Measurements from ENCODE around the gene CRY2. TPM values are rescaled to one million over a fixed set of nuclear protein-coding genes. Genes with fewer than 3 reads are reported as not detected.
A peak's percentile ranks its signal among the peaks of the same experiment; 100 is the strongest.

CRY2 gene
- total and polyA plus RNA-seq, 12 donors: 14.7 to 57.4 (median 28.8) TPM

DNA sequence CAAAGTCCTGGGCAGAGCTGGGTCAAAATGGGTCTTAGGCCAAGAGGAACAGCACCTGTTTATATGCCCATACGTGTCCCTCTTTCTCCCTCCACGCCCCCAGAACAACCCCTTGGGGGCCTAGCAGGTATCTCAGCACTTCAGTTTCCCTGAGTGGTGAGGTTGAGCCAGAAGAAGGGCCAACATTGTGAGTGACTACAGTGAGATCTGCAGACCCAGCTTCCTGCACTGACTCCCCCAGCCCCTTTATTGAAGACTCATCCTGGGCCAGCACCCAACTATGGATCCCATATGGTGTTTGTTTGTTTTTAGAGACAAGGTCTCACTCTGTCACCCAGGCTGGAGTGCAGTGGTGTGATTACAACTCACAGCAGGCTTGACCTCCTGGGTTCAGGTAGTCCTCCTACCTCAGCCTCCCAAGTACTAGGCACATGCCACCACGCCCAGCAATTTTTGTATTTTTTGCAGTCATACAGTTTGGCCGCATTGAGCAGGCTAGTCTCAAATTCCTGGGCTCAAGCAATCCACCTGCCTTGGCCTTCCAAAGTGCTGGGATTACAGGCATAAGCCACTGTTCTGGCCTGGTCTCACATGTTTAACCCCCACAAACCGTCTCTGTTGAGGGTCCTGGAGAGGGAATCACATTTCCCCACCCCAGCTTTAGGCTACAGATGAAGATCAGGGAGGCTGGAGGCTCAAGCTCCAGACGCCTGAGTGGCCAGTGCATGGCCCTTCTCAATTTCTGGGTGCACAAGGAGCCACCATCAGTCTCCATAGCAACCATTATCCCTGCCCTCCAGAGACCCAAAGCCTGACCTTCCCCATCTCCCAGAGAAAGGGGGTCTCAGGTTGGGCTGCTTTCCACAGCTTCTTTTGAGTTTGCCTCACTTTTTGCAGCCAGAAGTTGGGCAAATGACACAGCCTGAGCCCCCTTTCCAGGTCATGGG, 73.5 kb downstream of the CRY2 start:
- peak in 1 of 7 donors; percentile 12 for DNase-seq
- peaks cover 6 to 36% of the 10 kb centered on the region in 2 donors for H3K4me1 ChIP-seq (replicated peaks in 1 of 2)
- peaks cover 0 to 4% of the 10 kb centered on the region in 2 donors for H3K36me3 ChIP-seq (replicated peaks in 1 of 2)
- 86 to 95% (median 90%) methylated on average over 6 of the region's 6 CpGs for WGBS, 4 donors
- no peak overlapping the region for H3K4me3 ChIP-seq
- no peaks in the 10 kb centered on the region for H3K27me3 ChIP-seq
- TF ChIP-seq POLR2A (IDR thresholded peaks at IDR 0.05): no peak
- TF ChIP-seq, protein P1, sequence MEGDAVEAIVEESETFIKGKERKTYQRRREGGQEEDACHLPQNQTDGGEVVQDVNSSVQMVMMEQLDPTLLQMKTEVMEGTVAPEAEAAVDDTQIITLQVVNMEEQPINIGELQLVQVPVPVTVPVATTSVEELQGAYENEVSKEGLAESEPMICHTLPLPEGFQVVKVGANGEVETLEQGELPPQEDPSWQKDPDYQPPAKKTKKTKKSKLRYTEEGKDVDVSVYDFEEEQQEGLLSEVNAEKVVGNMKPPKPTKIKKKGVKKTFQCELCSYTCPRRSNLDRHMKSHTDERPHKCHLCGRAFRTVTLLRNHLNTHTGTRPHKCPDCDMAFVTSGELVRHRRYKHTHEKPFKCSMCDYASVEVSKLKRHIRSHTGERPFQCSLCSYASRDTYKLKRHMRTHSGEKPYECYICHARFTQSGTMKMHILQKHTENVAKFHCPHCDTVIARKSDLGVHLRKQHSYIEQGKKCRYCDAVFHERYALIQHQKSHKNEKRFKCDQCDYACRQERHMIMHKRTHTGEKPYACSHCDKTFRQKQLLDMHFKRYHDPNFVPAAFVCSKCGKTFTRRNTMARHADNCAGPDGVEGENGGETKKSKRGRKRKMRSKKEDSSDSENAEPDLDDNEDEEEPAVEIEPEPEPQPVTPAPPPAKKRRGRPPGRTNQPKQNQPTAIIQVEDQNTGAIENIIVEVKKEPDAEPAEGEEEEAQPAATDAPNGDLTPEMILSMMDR (IDR thresholded peaks at IDR 0.05): no peak
- no peaks in the 10 kb centered on the region for H3K9me3 ChIP-seq (replicated peaks in 1 of 3)
- intact Hi-C loops (cut with DNase I): no loop called here
- H3K27ac ChIP-seq: peak overlapping the region in 2 of 5 donors; percentile 63 to 70

DNA sequence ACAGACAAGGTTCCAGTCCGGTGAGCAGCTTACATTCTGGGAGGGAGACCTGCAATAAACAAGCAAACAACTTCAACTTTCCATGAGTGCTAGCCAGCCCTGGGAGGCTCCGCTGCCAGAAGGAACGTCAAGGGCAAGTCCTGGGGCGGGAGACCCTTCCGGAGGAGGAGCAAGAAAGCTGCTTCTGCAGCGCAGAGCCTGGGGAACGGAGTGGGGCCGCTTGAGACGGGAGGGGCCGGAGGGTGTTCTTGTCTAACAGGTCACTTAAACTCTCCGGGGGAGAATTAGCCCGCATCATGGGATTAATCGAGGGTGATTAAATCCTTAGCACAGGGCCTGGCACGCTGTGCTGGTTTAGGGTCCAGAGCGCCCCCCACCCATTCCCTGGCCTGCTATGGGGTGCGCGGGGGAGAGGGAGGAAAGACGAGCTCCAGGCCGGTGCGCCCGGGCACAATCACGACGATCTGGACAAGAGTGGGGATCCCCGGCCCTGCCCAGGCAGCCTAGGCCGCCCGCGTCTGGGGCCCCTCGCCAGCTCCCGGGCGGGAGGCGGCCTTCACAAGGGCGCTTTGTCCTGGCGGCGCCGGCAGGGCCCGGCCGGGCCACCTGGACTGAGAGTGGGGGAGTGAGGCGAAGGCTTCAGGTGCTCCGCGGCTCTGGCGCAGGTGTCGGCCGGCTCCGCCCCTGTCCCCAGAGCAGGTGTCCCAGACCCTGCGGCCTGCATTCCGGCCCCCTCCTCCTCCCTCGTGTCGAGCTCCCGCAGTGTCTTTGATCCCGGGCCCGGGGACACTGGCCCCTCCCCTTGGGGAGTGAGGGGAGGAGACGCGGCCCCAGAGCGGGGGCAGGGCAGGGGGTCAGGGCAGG, 74.5 kb downstream of the CRY2 start:
- Histone ChIP-seq H3K9me3 (replicated peaks in 1 of 3) (no peaks in the 10 kb centered on the region), H3K4me3 (peak overlapping the region in 2 of 4 donors; percentile 13 to 59), H3K36me3 (replicated peaks in 1 of 2) (no peaks in the 10 kb centered on the region), H3K27ac (peak overlapping the region in 2 of 5 donors; percentile 63 to 70), H3K4me1 (replicated peaks in 1 of 2) (peaks cover 6 to 27% of the 10 kb centered on the region in 2 donors), H3K27me3 (no peaks in the 10 kb centered on the region)
- peak in 6 of 7 donors; percentile 40 to 60 (median 50) for DNase-seq
- WGBS, 4 donors: 17 to 40% (median 21%) methylated on average over 5 to 54 of the region's 54 CpGs
- TF ChIP-seq, protein P1 (IDR thresholded peaks at IDR 0.05): no peak
- TF ChIP-seq POLR2A (IDR thresholded peaks at IDR 0.05): peak in 1 of 2 donors; percentile 15
- intact Hi-C loops (cut with DNase I): no loop called here

DNA sequence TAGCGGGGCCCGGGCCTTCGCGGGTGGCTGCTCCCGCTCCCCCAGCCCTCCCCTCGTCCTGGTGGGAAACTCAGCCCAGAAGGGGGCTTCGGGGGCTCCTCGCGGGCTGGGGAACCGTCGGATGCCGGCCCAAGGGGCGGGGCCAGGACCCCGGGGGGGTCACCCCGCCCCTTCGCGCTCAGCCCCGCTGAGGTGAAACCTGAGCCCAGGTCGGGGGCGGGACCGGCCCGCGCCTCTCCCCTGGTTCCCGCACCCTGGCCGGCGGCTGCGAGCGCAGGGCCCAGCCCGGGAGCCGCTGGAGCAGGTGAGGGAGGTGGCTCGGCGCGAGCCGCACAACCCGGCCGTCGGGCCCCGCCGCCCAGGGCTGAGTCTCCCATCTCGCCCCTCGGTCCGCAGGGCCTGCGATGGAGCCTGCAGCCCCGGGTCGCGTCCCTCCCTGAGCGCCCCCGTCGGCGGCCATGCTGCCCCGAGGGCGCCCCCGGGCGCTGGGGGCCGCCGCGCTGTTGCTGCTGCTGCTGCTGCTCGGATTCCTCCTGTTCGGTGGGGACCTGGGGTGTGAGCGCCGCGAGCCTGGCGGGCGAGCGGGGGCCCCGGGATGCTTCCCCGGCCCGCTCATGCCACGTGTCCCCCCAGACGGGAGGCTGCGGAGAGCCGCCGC, 75.3 kb downstream of the CRY2 start, which contains the start of gene LARGE2:
Gene LARGE2 (plus strand): TSS at position 232 of the 658 bp plus-strand sequence. CDS start 227 bp downstream, at position 459.
- no peak for TF ChIP-seq POLR2A (IDR thresholded peaks at IDR 0.05)
- TF ChIP-seq, protein P1 (IDR thresholded peaks at IDR 0.05): no peak
- H3K27me3 ChIP-seq: no peaks in the 10 kb centered on the region
- peak in 5 of 7 donors; percentile 28 to 67 (median 57) for DNase-seq
- peak within 1 kb of the TSS in 2 of 4 donors; percentile 13 to 59 for H3K4me3 ChIP-seq
- peaks cover 0 to 20% of the 10 kb centered on the region in 2 donors for H3K4me1 ChIP-seq (replicated peaks in 1 of 2)
- intact Hi-C loops (cut with DNase I): no loop called here
- H3K36me3 ChIP-seq (replicated peaks in 1 of 2): no peaks in the 10 kb centered on the region
- H3K9me3 ChIP-seq (replicated peaks in 1 of 3): no peaks in the 10 kb centered on the region
- peak within 1 kb of the TSS in 2 of 5 donors; percentile 63 to 70 for H3K27ac ChIP-seq
- 1% methylated on average over 29 to 71 of the region's 73 CpGs; no CpG with 5 or more reads in 2 of the 4 donors for WGBS, 4 donors
